ENCODE results near the gene ARHGEF4. TPM values are rescaled to one million over a fixed set of nuclear protein-coding genes. Genes with fewer than 3 reads are reported as not detected.
A peak's percentile ranks its signal among the peaks of the same experiment; 100 is the strongest.
"Not testable (repeated sequence)": the region's sequence is repeated elsewhere in the genome, so short reads cannot be mapped to it uniquely, and the experiment has no call there.

ARHGEF4 gene
- total RNA-seq, 1 donor from 2014 or later, result 9.4 TPM

DNA sequence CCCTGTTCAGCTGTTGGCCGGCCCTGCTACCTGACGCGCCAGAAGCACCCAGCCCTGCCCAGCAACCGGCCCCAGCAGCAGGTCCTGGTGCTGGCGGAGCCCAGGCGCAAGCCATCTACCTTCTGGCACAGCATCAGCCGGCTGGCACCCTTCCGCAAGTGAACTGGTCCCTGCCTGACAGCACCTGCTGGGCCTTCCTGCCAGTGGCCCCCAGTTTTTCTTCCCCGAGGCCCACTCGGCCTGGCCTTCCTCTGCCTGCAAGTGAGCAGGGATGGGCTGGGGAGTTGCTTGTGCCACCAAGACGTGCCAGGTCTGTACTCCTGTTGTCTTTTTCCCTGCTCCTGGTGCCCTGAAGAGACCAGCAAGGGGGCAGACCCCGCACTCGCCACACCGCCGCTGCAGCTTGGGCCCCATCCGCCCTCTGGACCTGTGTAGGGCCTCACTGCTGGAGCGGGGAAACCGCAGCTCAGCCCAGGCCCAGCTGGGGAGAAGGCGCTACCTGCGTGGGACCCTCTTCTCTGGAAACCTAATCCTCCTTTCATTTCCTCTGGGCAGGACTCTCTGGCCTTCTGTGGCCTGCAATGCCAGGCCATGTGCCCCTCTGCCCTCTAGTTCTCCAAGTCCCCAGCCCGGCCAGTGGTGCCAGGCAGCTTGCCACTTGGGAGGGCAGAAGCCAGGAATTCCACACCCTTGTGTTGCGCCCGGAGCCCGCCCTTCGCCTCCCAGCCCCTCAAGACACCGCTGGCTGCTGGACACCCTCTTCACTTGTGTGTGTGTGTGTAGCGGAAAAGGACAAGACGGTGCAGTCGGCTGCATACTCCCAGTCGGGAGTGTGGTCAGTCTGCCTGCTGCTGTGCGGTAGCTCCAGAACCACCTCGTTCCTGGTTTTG, 209.6 kb downstream of the ARHGEF4 start:
- DNase-seq (ENCODE audit: low spot score), result peak; percentile 84

DNA sequence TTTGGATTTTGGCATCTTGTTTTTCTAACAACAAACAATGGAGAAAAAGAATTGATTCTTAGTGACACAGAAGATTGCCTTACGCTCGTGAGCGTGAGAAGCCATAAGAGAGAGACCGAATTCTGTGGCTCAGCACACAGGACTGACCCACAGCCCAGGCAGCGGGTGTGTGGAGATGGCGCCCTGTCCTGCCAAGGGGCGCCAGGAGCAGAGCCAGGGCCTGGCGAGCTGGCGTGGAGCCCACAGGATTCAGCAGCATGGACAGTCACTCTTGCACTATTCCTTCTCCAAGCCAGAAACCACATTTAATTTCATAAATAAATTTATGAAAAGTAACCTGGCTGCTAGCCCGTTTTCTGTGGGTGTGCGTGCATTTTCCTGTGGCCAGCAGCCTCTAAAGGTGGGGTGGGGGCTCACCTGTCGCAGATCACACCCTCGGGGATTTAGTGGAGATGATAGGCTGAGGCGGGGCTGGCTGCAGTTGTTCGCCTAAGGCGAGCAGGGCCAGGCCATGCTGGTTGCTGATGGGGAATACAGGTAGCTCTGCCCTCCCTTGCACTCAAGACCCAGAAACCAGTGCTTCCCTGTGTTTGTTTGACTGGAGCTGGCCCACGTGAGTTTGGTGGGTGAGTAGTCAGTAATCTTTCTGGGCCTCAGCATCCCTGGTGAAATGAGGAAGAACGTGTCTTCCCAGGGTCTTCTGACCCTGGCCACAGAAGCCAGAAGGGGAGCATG, 210.4 kb downstream of the ARHGEF4 start:
- peak; percentile 59 for DNase-seq (ENCODE audit: low spot score)

DNA sequence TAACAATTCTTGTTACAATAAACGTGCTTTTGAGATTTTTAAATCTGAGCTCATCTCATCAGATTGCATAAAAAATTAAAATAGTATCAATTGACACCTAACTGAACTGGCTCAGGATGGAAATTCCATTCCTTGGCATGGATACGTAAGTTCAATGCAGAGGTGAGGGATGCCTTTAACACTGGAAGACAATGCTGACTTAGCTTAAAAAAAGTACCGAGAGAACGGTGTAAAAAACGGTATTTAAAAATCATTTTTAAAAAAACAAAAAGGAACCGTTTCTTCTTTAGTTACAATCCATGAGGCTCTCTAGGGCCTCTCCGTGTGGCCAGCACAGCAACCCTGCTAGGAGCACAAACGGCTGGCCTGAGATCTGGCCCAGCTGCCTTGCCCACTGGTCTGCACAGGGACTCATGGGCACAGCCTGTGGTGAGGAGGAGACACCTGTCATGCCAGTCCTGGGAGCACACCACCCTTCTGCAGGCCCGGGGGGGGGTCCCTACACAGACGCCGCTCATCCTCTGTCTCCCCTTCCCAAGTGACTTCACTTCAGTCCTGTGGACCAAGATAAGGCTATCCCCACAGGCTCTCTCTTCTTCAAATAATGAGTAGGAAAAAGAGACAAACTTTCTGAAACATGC, 211.3 kb downstream of the ARHGEF4 start:
- DNase-seq (ENCODE audit: low spot score), result peak; percentile 60

DNA sequence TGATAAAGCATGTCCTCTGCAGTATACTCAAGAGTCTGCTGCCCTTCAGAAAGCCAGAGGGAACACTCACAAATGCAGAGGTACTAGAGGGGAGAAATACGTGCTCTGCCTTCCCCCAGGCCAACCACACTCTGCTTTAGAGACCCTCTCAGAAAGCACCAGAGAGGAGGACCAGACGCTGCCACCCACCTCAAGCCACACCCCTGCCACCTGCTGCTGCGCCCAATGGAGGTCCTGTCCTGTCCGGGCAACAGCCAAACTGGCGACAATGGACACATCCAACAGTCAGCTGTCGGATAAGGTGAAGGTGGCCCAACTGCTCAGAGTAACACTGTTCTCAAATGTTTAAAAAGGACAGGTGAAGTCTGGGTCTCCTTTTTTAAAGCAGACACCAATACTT, 211.9 kb downstream of the ARHGEF4 start:
- DNase-seq (ENCODE audit: low spot score), result peak; percentile 53

DNA sequence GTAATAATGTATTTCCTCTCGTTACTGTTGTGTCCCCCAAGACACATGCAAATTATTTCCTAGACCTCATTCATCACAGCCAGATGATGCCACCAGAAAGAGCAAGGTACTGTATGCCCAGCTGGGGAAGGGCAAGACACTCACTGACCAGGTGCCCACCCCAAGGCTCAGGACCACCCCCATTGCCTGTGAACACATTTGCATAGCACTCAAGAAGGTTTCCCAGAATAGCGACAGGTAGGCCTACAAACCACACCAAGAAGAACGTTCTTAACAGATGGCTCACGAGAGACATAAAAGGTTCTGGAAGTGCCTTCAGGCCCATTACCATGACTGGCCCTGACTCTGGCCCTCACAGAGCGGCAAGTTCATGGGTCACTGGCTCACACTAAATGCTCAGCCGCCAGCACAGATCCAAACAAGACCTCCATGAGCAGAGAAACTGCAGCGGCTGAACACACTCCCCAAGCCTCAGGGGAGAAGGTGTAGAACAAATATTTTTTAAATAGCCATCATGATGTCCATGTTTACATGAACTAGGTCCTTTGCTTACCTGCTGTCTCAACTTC, 212.5 kb downstream of the ARHGEF4 start:
- peak; percentile 81 for DNase-seq (ENCODE audit: low spot score)

DNA sequence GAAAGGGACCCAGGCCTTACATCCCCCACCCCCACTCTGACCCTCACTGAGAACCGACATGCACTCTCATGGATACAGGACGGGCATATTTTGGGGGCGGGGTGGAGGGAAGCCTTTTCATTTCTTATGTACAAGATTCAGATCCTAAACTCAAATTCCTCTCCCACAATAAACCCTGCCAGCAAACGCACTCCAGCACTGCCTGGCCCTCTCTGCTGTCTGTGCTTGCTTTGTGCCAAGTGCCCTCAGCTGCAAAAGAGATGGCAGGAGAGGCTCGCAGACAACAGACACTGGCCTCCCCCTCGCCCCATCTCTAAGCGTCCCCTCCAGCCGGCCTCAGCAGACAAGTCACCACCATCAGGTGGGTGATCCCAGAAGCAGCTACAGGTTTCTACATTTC, 214.2 kb downstream of the ARHGEF4 start:
- DNase-seq (ENCODE audit: low spot score), result peak; percentile 71

DNA sequence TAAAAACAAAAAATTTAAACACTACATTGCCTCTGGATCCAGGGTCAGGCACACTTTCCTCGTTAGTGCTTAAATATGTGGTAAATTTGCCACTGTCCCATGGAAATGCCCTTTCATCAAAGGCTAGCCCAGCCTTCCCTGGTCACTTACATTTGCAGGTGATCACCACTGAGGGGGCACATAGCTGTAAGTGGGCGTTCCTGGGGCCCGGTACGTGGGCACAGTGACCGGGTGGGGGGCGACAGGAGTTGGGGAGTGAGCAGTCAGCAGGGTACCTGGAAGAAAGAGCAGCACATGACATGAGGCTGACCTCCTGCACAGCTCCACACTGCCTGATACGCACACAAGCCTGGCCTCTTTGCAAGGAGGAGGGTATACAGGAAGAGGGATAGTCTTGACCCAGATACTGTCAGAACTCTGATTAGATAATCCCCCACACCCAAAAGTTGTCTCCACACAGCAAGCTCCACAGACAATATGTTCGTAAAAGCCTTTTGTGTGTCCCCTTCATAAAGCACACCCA, 216.1 kb downstream of the ARHGEF4 start:
- peak; percentile 11 for DNase-seq (ENCODE audit: low spot score)

DNA sequence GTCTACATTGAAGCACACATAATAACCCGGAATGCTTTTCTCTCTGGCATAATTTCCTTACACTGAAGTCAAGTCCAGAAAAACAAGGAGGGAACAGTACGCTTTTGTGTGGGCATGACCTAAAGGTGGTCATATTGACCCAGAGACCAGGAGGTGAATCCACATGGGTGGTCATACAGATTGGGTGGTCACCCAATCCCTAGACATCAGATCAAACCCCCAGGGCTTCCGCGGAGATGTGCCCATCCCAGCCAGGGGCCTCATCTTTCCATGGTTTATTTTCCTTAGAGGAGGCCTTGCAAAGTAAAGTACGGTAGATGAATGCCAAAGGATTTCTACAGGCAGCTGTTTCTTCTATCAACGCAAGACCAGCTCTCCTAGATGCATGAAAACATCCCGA, 217.8 kb downstream of the ARHGEF4 start:
- peak; percentile 9 for DNase-seq (ENCODE audit: low spot score)

DNA sequence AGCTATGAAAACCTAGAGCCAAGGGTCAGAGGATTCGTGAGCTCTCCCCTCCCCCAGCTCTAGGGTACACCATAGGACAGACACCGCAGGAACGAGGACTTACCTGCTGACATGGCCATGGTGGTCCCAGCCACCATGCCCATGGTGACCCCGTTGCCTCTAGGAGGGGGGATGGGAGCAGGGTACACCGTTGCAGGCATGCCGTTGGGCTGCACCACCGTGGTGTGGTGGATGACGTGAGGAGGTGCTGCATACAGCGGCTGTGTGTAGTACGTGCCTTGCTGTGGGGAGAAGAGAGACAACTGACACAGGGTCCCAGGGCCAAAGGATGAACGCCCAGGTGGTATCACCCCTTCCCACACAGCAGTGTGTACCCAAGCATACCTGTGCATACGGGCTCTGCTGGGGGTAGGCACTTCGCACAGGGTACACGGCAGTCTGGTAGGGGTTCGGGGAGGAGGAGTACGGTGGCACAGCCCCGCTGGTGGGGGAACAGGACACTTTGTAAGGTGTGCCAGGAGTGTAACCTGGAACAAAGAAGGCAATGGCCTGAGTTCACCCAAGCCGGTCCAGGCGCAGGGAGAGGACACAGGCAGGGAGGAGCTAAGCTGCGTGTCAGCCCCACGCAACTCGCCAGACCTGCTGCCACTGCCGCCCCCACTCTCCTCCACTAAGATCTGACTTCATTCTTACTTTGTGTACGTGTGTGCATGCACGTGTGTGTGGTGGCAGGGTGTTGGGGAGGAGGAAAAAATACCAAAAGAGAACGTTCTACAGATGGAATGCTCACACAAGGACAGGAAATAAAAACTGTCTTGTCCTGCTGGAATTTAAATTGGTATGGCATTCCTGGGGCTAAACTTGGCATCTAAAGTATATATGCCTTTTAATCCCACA, 218.7 kb downstream of the ARHGEF4 start:
- DNase-seq (ENCODE audit: low spot score), result no peak

DNA sequence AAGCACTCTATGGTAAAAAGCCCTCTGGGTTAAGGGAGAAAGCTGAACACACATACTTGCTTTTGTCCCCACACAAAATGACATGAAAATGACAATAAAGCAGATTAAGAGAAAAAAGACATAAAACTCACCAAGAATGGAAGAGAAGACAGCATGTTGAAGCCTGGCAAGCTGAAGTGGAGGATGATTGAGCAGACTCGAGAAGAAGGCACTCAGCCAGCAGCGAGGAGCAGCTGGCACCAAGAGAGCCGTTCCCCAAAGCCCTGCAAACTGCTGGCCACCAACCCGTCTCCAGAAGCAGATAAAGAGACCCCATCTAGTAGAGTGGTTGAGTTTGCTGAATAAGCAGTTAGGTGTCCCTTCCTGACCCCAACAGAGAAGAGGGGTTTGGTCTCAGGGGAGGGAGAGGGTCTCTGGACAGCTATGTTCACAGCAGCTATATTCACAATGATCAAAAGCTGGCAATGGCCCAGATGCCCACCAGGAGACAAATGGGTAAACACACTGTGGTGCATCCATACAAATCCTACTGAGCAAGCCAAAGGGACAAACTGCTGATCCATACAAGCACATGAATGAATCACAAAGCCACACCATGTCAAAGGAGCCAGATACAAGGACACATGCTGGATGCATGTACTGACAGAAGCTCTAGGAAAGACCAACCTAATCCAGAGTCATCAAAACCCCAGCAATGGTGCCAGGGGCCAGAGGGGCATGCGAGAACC, 219.7 kb downstream of the ARHGEF4 start:
- DNase-seq (ENCODE audit: low spot score), result no peak

DNA sequence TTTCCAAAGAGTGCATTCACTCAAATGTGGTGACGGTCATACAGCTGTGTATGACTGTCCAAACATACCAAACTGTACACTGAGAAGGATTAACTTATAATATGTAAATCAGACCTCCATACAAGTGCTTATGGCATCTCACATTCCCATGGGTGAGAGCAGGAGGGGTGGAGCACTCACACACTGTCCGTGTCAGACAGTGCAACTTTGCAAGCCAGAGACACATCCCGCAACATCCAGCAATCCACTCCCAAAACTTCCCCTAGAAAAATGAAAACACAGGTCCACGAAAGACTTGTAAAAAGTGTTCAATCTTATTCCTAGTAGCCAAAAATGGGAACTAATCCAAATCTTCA, 220.2 kb downstream of the ARHGEF4 start:
- no peak for DNase-seq (ENCODE audit: low spot score)

DNA sequence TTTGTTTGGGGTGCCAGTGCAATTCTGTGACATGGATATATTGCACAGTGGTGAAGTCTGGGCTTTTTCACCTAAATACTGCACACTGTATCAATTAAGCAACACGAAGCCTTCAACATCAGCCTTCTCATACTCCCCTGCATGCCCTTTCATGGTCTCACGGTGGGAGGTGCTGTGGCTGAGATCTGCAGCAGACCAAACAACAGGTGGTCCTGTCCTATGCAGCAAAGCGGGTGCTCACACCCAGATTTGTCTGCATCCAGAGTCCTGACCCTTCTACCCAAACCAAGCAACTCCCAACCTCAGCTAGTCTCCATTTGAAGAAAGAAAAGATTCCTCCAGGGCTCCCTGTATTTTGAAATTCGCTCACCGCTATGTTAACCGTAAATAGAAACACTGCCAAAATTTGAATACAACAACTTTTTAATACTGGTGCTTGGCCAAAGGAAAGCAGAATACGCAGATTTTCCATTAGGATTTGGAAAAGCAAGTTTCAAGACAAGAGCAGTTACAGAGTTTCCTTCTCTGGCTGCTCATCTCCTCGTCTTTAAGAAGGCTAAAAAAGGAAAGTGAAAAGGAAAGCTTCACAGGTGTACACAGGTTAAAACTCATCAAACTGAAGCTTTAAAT, 221.6 kb downstream of the ARHGEF4 start:
- DNase-seq (ENCODE audit: low spot score), result no peak

DNA sequence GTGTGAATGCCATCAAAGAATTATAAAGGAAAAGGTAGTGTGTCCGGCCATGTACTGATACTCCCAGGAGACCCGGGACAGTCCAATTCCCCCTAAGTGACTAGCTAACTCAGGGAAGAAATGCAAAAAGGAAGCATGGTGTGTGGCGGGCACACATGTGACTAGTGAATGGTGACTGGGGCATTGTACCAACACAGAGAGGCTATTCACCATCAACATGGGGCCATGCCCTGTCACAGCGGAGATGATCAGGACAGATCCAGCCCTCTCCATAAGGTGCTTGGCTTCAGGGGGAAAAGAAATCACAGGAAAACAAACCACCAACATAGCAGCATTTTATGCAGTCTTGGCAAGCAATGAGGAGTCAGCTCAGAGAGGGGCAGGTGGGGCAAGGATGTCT, 222.2 kb downstream of the ARHGEF4 start:
- DNase-seq (ENCODE audit: low spot score), result no peak

DNA sequence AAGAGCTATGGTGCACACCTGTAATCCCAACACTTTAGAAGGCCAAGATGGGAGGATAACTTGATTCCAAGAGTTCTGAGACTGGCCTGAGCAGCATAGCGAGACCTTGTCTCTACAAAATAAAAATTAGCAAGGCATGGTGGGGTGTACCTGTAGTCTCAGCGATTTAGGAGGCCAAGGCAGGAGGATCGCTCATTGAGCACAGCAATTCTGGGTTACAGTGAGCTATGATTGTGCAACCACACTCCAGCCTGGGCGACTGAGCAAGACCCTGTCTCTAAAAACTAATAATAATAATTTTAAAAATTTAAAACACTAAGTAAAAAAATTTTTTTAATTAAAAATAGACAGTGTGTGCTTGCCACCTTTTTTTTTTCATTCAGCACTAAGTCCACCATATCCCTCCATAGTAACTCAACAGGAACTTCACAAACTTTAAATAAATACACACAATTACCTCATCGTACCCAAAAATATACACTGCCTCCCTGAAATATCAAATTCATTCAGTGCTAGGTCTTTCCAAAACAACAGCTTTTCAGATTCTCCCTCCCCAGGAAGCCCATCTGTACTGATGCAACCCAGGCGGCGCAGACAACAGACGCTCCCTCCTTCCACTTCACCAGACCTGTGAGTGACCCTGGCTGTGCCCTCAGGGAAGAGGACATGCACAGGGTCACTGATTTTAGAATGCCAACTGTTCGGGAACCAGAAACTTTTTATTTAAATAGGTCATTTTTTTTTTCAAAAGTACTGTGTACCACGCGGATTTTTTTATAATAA, 227.0 kb downstream of the ARHGEF4 start:
- DNase-seq (ENCODE audit: low spot score), result no peak

DNA sequence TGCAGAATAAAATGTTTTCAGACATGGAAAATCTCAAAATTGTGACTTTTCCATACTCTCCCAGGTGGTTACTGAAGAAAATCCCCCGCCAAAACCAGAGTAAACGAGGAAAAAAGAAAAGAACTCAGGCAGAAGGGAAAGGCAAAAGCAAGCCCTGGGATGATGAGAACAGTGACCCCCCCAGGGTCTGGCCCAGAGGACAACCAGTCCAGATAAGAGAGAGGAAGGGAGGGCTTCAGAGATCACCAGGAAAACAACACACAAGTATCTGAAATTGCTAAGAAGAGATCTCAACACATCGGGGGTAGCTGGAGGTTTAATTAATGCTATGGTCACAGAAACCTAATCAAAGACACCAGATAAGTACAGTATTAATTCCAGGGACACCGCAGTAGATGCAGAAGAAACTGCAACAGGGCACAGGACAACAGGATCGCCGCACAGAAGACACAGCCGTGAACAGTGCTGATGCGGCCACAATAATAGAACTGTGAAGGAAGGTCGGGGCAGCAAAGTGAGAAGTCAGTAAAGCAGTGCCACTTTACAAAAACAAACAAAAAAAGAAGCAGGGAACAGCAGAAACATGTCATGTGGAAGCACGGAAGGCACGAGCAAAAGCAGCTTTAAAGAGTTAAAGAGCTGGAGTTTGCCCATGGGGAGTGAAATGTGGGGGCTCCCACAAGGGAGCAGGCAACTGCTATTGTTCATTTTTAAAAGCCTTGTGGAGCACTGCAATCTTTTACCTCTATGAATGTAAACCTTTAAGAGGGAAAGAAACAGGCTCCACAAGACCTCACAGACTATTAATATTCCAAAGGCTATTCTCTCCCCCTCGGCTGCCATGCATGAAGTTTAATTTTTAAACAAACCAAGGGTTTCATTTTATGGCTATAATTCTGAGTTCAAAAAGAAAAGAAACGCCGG, 228.1 kb downstream of the ARHGEF4 start:
- DNase-seq (ENCODE audit: low spot score), result no peak

DNA sequence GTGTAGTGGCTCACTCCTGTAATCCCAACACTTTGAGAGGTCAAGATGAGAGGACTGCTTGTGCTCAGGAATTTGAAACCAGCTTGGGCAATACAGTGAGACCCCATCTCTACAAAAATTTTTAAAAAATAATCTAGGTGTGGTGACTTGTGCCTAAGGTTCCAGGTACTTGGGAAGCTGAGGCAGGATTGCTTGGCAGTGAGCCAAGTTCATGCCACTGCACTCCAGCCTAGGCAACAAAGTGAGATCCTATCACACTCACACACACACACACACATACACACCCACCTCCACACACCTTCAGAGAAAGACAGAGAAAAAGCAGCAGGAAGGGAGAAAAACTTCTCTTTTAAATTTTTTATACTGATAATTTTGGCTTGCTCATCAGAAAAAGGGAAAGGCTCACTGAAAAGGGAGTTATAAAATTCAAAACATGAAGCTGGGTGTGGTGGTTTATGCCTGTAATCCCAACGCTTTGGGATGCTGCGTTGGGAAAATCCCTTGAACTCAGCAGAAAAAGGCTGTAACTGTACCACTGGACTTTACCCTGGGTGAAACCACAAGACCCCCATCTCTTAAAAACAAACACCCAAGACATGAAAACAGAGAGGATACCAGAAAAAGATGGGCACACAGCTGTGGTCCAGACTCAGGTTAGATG, 230.9 kb downstream of the ARHGEF4 start:
- DNase-seq (ENCODE audit: low spot score), result no peak

DNA sequence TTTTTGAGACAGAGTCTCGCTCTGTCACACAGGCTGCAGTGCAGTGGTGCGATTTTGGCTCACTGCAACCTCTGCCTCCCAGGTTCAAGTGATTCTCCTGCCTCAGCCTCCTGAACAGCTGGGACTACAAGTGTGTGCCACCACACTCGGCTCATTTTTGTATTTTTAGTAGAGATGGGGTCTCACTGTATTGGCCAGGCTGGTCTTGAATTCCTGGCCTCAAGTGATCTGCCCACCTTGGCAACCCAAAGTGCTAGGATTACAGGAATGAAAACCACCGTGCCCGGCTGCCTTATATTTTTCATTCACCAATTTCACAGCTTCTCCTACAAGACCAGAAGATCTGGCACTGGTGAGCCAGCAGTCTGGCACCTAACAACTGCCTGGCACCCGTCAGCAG, 231.5 kb downstream of the ARHGEF4 start:
- not testable (repeated sequence) for DNase-seq (ENCODE audit: low spot score)

Data from mesenteric fat pad (tissue), 1 donor.